IPS-18a (cell line): ENCODE data around the gene BCAN.
A peak's percentile ranks its signal among the peaks of the same experiment; 100 is the strongest.

ENCODE experiments used
- H3K27ac ChIP-seq: one replicate; pipeline ENCODE4 v1.5.1; 2013; ENCODE audit warnings: low read length
- H3K27me3 ChIP-seq: one replicate; pipeline ENCODE4 v1.6.1; 2013; ENCODE audit warnings: mild to moderate bottlenecking, low read length; ENCODE audit not compliant: control insufficient read depth, insufficient read depth
- H3K36me3 ChIP-seq: one replicate; pipeline ENCODE4 v1.6.1; 2013; ENCODE audit warnings: low read depth, low read length; ENCODE audit not compliant: control insufficient read depth
- H3K4me1 ChIP-seq: one replicate; pipeline ENCODE4 v1.6.1; 2013; ENCODE audit warnings: low read depth, low read length; ENCODE audit not compliant: control insufficient read depth
- H3K4me3 ChIP-seq: one replicate; pipeline ENCODE4 v1.5.1; 2013; ENCODE audit warnings: low read length
- H3K9ac ChIP-seq: one replicate; pipeline ENCODE4 v1.6.1; 2013; ENCODE audit warnings: mild to moderate bottlenecking, low read length, moderate library complexity
- H3K9me3 ChIP-seq: one replicate; pipeline ENCODE4 v1.6.1; 2013; ENCODE audit warnings: low read depth, low read length; ENCODE audit not compliant: control insufficient read depth

The BCAN gene

DNA sequence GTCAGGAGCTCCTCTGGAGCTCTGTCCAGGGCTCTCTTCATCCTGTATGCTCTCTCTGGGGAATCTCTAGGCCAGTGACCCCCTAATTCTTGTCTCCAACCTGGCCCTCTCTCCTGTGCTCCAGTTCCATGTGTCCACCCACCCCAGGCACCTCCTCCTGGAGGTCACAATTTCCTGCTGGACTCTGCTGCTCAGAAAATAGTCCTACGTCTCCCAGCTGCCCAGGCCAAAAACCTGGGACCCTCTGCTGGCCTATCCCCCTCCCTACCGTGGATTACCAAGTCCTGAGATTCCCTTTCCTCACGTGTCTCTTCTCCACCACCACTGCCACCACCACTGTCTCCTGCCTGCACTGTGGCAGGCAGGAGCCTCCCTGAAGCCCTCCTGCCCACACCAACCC is 23.6 kb downstream of the BCAN start:
- peaks cover 67% of the 10 kb centered on the region for H3K4me1 ChIP-seq
- H3K9me3 ChIP-seq = no peaks in the 10 kb centered on the region
- no peak overlapping the region for H3K4me3 ChIP-seq
- H3K36me3 ChIP-seq = no peaks in the 10 kb centered on the region
- no peak overlapping the region for H3K27ac ChIP-seq
- peak overlapping the region; percentile 21 for H3K9ac ChIP-seq
- no peaks in the 10 kb centered on the region for H3K27me3 ChIP-seq

DNA sequence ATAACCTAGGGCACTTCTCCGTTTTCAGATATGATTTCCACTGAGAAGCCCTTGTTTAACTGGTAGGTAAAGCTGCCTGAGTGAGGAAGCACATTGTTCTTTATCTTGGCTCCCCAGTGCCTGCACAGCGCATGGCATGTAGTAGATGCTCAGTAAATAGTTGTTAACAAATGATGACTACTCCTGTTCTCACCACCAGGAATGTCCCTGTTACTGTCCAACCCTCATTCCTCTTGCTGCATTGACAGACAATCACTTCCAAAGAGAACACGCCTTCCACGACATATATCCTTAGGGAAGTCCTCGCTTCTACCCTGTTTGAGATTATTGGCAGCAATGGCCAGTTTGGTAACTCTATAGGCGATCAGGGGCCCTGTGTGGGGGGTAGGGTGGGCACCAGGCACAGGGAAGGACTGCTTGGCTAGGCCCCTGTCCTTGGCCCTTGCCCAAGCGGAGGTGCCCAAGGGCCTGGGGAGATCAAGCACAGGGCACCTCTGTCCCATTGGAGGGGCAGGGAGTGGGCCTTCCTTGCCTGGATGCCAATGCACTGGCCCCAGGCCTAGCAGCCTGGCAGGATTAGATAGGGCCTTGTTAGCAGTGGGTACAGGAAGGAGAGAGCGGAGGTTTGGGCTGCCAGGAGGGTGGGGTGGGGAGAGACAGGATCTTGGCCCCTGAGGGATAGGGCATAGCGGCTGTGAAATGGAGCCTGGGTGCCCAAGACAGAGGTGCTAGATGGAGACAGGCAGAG is 25.1 kb downstream of the BCAN start:
- no peaks in the 10 kb centered on the region for H3K27me3 ChIP-seq
- H3K27ac ChIP-seq = no peak overlapping the region
- H3K36me3 ChIP-seq = peaks cover 10% of the 10 kb centered on the region
- H3K4me1 ChIP-seq = peaks cover 58% of the 10 kb centered on the region
- H3K4me3 ChIP-seq = no peak overlapping the region
- no peak overlapping the region for H3K9ac ChIP-seq
- no peaks in the 10 kb centered on the region for H3K9me3 ChIP-seq

DNA sequence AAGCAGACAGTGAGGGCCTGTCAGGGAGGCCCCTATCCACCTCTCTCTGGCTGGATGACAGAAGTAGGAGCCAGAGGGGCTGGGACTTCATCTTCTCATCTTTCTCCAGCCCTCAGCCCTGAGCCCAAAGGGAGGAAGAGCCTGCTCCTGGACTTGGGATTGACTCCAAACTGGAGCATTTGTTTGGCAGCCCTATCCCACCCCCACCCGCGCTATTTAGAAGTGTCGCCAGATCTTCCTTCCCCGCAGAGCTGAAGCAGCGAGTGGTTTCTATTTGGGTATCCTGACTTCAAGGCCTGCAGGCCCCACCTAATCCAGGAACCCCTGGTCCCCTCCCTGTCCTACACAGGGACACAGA is 25.7 kb downstream of the BCAN start:
- H3K9ac ChIP-seq = no peak overlapping the region

DNA sequence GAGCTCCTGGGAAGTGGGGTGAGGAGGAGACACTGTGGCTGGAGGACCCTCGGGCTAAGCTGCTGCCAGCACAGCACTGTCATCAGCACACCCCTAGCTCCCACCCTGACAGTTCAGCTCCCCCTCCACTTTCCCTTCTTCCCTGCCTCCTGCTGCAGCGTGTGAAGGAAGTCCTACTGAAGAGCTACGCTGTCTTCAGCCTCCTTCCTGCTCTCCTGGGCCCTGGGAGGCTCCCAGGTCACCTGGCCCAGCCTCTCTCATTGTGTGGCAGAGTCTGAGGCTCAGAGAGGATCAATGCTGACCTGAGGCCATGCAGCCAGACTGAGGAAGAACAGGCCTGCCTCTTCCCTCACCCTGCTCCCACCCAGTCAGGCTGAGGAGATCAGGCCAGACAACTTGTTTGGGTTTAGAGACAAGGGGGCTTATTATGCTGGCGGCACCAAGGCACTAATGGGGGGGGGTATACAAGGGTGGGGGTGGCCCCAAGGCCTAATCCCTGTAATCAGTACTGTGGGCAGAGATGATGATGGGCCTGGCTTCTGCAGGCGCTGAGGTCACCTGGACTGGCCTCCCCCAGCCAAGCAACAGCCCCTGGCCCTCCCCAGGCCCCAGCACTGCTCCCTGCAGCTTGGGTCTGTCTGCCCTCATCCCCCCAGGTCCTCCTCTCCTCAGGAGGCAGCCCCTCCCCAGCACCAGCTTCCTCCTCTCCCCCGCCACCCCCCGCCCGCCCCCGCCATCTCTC is 26.2 kb downstream of the BCAN start:
- Histone ChIP-seq H3K4me3 (no peak overlapping the region), H3K27ac (no peak overlapping the region), H3K4me1 (peaks cover 56% of the 10 kb centered on the region), H3K9ac (no peak overlapping the region), H3K9me3 (no peaks in the 10 kb centered on the region), H3K27me3 (no peaks in the 10 kb centered on the region), H3K36me3 (peaks cover 17% of the 10 kb centered on the region)

More for the DNA sequence above, 25.7 kb downstream of the BCAN start:
- H3K9me3 ChIP-seq = no peaks in the 10 kb centered on the region
- H3K4me3 ChIP-seq = no peak overlapping the region
- no peaks in the 10 kb centered on the region for H3K27me3 ChIP-seq
- peaks cover 56% of the 10 kb centered on the region for H3K4me1 ChIP-seq
- no peak overlapping the region for H3K27ac ChIP-seq
- H3K36me3 ChIP-seq = peaks cover 16% of the 10 kb centered on the region

DNA sequence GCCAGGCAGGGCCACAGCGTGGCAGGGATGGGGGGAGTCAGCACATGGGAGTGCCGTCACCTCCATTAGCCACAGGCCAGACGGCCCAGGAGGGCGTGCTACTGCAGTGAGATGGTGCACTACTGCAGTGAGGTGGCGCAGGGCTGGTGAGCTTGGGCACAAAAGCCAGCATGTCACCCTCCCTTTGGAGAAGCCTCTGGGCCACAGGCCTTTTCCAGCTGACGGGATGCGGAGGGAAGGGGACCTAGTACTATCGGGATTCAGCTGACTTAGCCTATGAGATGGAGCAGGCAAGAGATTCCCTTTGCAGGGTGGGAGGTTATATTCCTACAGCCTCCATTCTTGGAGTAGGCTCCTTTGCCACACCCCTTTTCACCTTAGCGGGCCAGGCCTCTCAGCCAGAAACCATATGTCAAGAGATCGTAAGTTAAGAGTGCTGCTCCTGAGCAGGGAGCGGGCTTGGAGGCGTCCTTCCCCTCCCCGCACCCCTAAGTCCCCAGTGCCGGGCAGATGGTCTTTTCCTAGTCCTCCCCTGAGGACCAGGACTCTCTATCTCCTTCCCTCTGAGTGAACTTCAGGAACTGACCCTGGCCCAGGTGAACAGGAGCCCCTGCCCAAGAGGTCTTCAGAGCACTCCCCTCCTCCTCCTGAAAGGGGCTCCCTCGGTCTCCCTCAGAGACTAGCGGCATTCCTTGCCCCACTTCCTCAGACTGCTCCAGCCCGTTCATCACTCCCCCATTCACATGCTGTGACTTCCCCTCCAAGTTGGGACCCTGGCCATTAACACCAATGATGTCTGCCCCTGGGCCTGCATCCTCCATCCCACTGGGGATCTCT is 27.1 kb downstream of the BCAN start:
- peaks cover 54% of the 10 kb centered on the region for H3K4me1 ChIP-seq
- H3K9me3 ChIP-seq = no peaks in the 10 kb centered on the region
- H3K36me3 ChIP-seq = peaks cover 17% of the 10 kb centered on the region
- H3K27me3 ChIP-seq = no peaks in the 10 kb centered on the region
- no peak overlapping the region for H3K9ac ChIP-seq
- H3K4me3 ChIP-seq = no peak overlapping the region
- H3K27ac ChIP-seq = no peak overlapping the region

DNA sequence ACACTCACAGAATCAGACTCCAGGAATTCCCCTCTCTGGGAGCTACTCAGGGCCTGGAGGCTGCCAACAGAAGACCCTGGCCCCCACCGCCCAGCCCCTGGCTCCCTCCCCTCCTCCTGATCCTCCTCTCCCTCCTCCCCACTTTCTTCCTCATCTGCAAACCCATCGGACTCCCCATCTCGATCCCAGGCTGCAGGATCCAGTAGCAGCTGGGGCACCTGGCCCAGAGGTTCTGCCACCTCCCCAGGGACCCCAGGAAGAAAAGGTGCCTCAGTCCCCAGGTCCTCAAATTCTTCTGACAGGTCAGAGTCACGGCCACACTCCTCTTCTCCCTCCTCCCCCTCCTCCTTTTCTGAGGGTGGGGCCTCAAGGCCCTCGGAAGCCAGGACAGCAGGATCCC is 27.9 kb downstream of the BCAN start:
- H3K27me3 ChIP-seq = no peaks in the 10 kb centered on the region
- H3K9me3 ChIP-seq = no peaks in the 10 kb centered on the region
- no peak overlapping the region for H3K27ac ChIP-seq
- peaks cover 18% of the 10 kb centered on the region for H3K36me3 ChIP-seq
- H3K4me3 ChIP-seq = no peak overlapping the region
- no peak overlapping the region for H3K9ac ChIP-seq
- H3K4me1 ChIP-seq = peaks cover 54% of the 10 kb centered on the region

DNA sequence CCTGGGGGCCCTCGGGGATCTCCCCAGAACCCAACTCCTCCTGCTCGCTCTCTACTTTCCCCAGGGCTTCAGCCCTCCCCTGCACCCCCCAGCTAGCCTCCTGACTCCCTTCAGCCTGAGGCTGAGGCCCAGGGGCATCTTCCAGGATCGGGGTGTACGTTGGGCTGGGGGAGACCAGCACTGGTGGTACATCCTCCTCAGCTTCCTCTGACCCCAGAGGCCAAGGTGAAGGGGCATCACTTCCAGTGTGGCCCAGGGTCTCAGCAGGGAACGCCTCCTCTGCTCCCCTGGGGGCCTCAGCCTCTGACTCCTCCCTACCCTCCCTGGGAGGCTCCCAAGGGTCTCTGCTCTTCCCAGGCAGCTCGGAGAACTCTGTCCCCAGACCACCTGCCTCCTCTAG is 28.4 kb downstream of the BCAN start:
- Histone ChIP-seq H3K27me3 (no peaks in the 10 kb centered on the region), H3K36me3 (peaks cover 24% of the 10 kb centered on the region), H3K9ac (no peak overlapping the region), H3K4me1 (peaks cover 56% of the 10 kb centered on the region), H3K9me3 (no peaks in the 10 kb centered on the region), H3K4me3 (no peak overlapping the region), H3K27ac (no peak overlapping the region)

DNA sequence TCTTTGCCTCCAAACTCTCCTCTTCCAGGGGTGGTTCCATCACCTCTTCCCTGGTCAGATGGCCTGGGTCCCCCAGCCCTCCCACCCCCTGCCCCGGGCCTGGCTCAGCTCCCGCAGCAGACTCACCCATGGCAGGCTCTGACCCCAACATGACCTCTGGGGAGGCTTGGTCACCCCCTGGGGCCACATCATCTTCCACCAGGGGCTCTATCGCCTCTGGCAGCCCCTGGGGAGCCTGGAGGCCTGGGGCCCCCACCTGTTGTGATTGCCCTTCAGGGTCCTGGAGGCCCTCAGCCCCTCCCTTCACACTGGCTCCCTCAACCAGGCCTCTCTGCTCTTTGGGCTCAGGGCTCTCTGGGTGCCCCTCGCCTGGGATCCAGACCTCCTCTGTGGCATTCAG is 28.9 kb downstream of the BCAN start:
- Histone ChIP-seq H3K4me3 (no peak overlapping the region), H3K27me3 (no peaks in the 10 kb centered on the region), H3K36me3 (peaks cover 26% of the 10 kb centered on the region), H3K4me1 (peaks cover 57% of the 10 kb centered on the region), H3K27ac (no peak overlapping the region), H3K9ac (no peak overlapping the region), H3K9me3 (no peaks in the 10 kb centered on the region)

DNA sequence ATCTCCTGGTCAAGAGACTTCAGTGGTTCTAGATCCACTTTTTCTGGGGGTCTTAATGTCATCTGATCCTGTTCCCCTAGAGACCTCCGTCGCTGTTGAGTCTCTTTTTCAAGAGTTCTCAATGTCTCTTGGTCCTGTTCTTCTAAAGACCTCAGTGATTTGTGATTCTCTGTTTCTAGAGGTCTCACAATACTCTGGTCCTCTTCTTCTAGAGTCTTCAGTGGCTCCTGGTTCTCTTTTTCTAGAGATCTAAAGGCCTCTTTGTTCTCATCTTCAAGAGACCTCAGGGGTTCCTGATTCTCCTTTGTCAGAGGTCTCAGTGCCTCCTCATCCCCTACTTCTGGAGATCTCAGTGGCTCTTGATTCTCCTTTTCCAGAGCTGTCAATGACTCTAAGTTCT is 29.9 kb downstream of the BCAN start:
- Histone ChIP-seq H3K36me3 (peaks cover 26% of the 10 kb centered on the region), H3K27me3 (peaks cover 6% of the 10 kb centered on the region), H3K4me3 (no peak overlapping the region), H3K9me3 (no peaks in the 10 kb centered on the region), H3K9ac (no peak overlapping the region), H3K27ac (no peak overlapping the region), H3K4me1 (peaks cover 57% of the 10 kb centered on the region)

DNA sequence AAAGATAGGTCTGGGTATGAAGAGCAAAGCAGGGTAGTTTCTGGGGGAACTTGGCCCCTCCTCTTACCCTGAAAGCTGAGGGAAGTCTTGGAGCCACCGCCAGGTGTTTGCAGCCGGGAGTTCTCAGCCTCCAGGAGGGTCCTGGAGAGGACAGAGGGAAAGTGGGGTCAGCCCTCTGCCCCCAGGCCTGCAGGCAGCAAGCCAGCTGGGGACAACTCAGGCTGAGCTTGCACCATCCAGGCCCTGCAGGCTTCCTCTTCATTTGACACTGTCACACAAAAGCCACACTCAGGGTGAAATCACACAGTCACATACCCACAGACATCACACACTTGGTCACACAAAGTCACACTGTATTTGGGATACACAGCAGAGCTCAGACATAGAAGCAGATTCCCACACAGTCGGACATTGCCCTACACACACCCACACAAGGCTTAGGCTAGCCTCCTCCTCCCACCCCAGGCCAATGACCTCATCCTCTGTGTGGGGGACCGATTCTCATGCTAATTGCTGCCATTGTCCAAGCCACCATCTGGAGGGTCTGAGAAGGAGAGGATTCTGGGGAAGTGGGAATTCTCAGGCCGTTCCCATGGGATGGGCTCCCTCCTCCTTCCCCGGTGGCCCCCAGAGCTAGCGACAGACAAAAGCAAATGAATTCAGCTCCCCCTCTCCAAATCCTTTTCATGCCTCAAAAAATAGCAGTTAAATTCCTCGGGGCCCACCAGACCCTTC is 31.6 kb downstream of the BCAN start:
- H3K9ac ChIP-seq = peak overlapping the region; percentile 86

More for the DNA sequence above, 31.6 kb downstream of the BCAN start:
- Histone ChIP-seq H3K4me3 (peak overlapping the region; percentile 82), H3K27ac (peak overlapping the region; percentile 65), H3K36me3 (peaks cover 26% of the 10 kb centered on the region), H3K9me3 (no peaks in the 10 kb centered on the region), H3K4me1 (peaks cover 53% of the 10 kb centered on the region), H3K27me3 (peaks cover 6% of the 10 kb centered on the region)
